H9 (cell line): ENCODE data around the gene SWT1. TPM values are rescaled to one million over a fixed set of nuclear protein-coding genes. Genes with fewer than 3 reads are reported as not detected.

Experiments
- DNase-seq: peaks from one replicate; pipeline ENCODE4 v3.0.0-alpha.2; 2017
- H2AFZ ChIP-seq: one replicate; pipeline ENCODE4 v1.6.1; 2013; ENCODE audit warnings: mild to moderate bottlenecking, low read length, control low read depth, moderate library complexity
- H2AK5ac ChIP-seq: 2 replicates; pipeline ENCODE4 v1.6.1; 2013; ENCODE audit warnings: low read length, control low read depth, mixed read lengths; ENCODE audit not compliant: insufficient read length
- H2BK120ac ChIP-seq: one replicate; pipeline ENCODE4 v1.6.1; 2013; ENCODE audit warnings: low read depth, mild to moderate bottlenecking, low read length, control low read depth, inconsistent platforms; ENCODE audit not compliant: poor library complexity, severe bottlenecking
- H2BK12ac ChIP-seq: 2 replicates; pipeline ENCODE4 v1.6.1; 2013; ENCODE audit warnings: low read length, control low read depth, mixed read lengths, low read depth; ENCODE audit not compliant: insufficient read length
- H2BK15ac ChIP-seq: 2 replicates; pipeline ENCODE4 v1.6.1; 2013; ENCODE audit warnings: low read depth, low read length, control low read depth
- H2BK20ac ChIP-seq: one replicate; pipeline ENCODE4 v1.6.1; 2013; ENCODE audit warnings: low read depth, mild to moderate bottlenecking, low read length, control low read depth, inconsistent platforms; ENCODE audit not compliant: poor library complexity, severe bottlenecking
- H2BK5ac ChIP-seq: 2 replicates; pipeline ENCODE4 v1.6.1; 2013; ENCODE audit warnings: low read length, control low read depth, mixed read lengths; ENCODE audit not compliant: insufficient read length
- H3K14ac ChIP-seq: 2 replicates; pipeline ENCODE4 v1.6.1; 2013; ENCODE audit warnings: low read length, control low read depth; ENCODE audit not compliant: insufficient read depth
- H3K18ac ChIP-seq: 2 replicates; pipeline ENCODE4 v1.6.1; 2013; ENCODE audit warnings: low read depth, mild to moderate bottlenecking, mixed read lengths, low read length, control low read depth; ENCODE audit not compliant: insufficient read length
- H3K23ac ChIP-seq: 2 replicates; pipeline ENCODE4 v1.6.1; 2013; ENCODE audit warnings: low read length, control low read depth, mixed read lengths, low read depth; ENCODE audit not compliant: insufficient read length
- H3K23me2 ChIP-seq: 2 replicates; pipeline ENCODE4 v1.6.1; 2013; ENCODE audit warnings: low read depth, mild to moderate bottlenecking, mixed read lengths, low read length, control low read depth; ENCODE audit not compliant: insufficient read length, poor library complexity, severe bottlenecking
- H3K27ac ChIP-seq: 2 replicates; pipeline ENCODE4 v1.5.1; 2013; ENCODE audit warnings: low read length, control low read depth, mixed read lengths, low read depth; ENCODE audit not compliant: insufficient read length
- H3K27me3 ChIP-seq: 2 replicates; pipeline ENCODE4 v1.6.1; 2013; ENCODE audit warnings: low read length, control low read depth, inconsistent platforms; ENCODE audit not compliant: insufficient read depth
- H3K4ac ChIP-seq: 2 replicates; pipeline ENCODE4 v1.6.1; 2013; ENCODE audit warnings: low read depth, mild to moderate bottlenecking, control low read depth, inconsistent platforms, low read length, moderate library complexity
- H3K4me1 ChIP-seq: 2 replicates; pipeline ENCODE4 v1.6.1; 2013; ENCODE audit warnings: low read length, control low read depth, inconsistent platforms; ENCODE audit not compliant: insufficient read depth
- H3K4me2 ChIP-seq: 2 replicates; pipeline ENCODE4 v1.6.1; 2013; ENCODE audit warnings: low read length, control low read depth, mixed read lengths; ENCODE audit not compliant: insufficient read length, insufficient read depth
- H3K56ac ChIP-seq: 2 replicates; pipeline ENCODE4 v1.6.1; 2013; ENCODE audit warnings: low read depth, mild to moderate bottlenecking, mixed read lengths, low read length, control low read depth; ENCODE audit not compliant: insufficient read length
- H3K79me1 ChIP-seq: 2 replicates; pipeline ENCODE4 v1.6.1; 2013; ENCODE audit warnings: low read depth, mild to moderate bottlenecking, moderate library complexity, low read length, control low read depth, inconsistent platforms; ENCODE audit not compliant: insufficient read depth, poor library complexity, severe bottlenecking
- H3K79me2 ChIP-seq: 2 replicates; pipeline ENCODE4 v1.6.1; 2013; ENCODE audit warnings: low read length, control low read depth, inconsistent platforms; ENCODE audit not compliant: insufficient read depth
- H3K9ac ChIP-seq: 2 replicates; pipeline ENCODE4 v1.6.1; 2013; ENCODE audit warnings: low read length, control low read depth, mixed read lengths; ENCODE audit not compliant: insufficient read length; ENCODE audit errors: extremely low read depth
- H3K9me3 ChIP-seq: one replicate; pipeline ENCODE4 v1.6.1; 2013; ENCODE audit warnings: low read depth, low read length, inconsistent platforms; ENCODE audit not compliant: control insufficient read depth
- H3T11ph ChIP-seq: one replicate; pipeline ENCODE4 v1.6.1; 2013; ENCODE audit warnings: mild to moderate bottlenecking, low read length, control low read depth, inconsistent platforms
- H4K20me1 ChIP-seq: one replicate; pipeline ENCODE4 v1.6.1; 2013; ENCODE audit not compliant: control insufficient read depth, insufficient read length, insufficient read depth
- H4K5ac ChIP-seq: 2 replicates; pipeline ENCODE4 v1.6.1; 2013; ENCODE audit warnings: low read depth, mild to moderate bottlenecking, mixed read lengths, low read length, control low read depth; ENCODE audit not compliant: insufficient read length
- H4K8ac ChIP-seq: replicated peaks from 2 replicates; pipeline ENCODE4 v1.6.1; 2013; ENCODE audit warnings: low read length, control low read depth, mixed read lengths, low read depth; ENCODE audit not compliant: insufficient read length
- H4K91ac ChIP-seq: 2 replicates; pipeline ENCODE4 v1.6.1; 2013; ENCODE audit warnings: low read depth, mild to moderate bottlenecking, moderate library complexity, mixed read lengths, low read length, control low read depth; ENCODE audit not compliant: insufficient read length
- H3K27ac Mint-ChIP-seq, 3 experiments: 2 replicates in 2 of 3; 3 replicates in 1 of 3; pipeline ENCODE4 v1.8.0; 2020 to 2021; ENCODE audit warnings: mixed read lengths in 3 of 3, mild to moderate bottlenecking in 1 of 3, moderate library complexity in 1 of 3
- H3K27me3 Mint-ChIP-seq: 2 replicates; pipeline ENCODE4 v1.8.0; 2021; ENCODE audit warnings: low read depth, mild to moderate bottlenecking, moderate library complexity, mixed read lengths
- H3K36me3 Mint-ChIP-seq, 3 experiments: 2 replicates in 2 of 3; 3 replicates in 1 of 3; pipeline ENCODE4 v1.8.0; 2020 to 2021; ENCODE audit warnings: low read depth in 3 of 3, mixed read lengths in 3 of 3; ENCODE audit not compliant: insufficient read depth in 1 of 3
- H3K4me1 Mint-ChIP-seq, 2 experiments: 2 replicates each; pipeline ENCODE4 v1.8.0; 2020; ENCODE audit warnings: mixed read lengths in 2 of 2
- H3K4me3 Mint-ChIP-seq, 2 experiments: 2 replicates in 1 of 2; 3 replicates in 1 of 2; pipeline ENCODE4 v1.8.0; 2020 to 2021; ENCODE audit warnings: mild to moderate bottlenecking in 2 of 2, mixed read lengths in 2 of 2, moderate library complexity in 1 of 2
- H3K9me3 Mint-ChIP-seq, 2 experiments: 2 replicates in 1 of 2; 3 replicates in 1 of 2; pipeline ENCODE4 v1.8.0; 2020; ENCODE audit warnings: mild to moderate bottlenecking in 2 of 2, mixed read lengths in 2 of 2, moderate library complexity in 1 of 2
- CTCF ChIP-seq: fragments of 200-600 bp; sonication (generic); conservative IDR thresholded peaks from 3 replicates; pipeline ENCODE4 v1.8.0; 2021; ENCODE audit warnings: antibody characterized with exemption, mild to moderate bottlenecking
- WGBS: extraction: QIAGEN DNeasy Blood & Tissue Kit; methylation state at CpG from one replicate; pipeline ENCODE4 v1.1.7; 2013; ENCODE audit warnings: missing lambda C conversion rate, low lambda C conversion rate, mixed read lengths; ENCODE audit not compliant: insufficient read length; ENCODE audit errors: extremely low coverage; 5-methylcytosine and 5-hydroxymethylcytosine counted together
- total RNA-seq: library from RNA; stranded (reverse); gene quantifications from 2 replicates; pipeline ENCODE4 v1.2.1, GENCODE V29; 2021

SWT1 gene
- total RNA-seq, 1 experiment from 2014 or later: 5.2 TPM

DNA sequence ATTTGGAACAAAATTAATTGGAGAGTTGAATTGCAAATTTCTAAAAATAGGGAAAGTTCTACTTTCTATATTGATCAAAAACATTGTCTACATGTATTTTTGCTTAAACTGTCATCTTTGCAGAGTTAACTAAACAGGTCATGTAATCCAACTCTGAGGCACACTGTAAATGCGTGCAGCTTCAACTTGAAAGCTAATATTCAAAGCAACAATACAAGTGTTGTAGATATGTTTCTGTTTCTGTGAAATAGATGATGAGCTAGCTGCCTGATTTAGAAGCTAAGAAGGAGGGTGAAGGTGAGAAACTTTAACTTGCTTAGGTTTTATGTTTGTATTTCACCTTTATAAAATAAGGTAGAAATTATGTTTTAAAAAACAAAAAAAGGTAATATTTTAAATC is 82.9 kb downstream of the SWT1 start:
- Mint-ChIP-seq H3K27ac (no peak overlapping the region), H3K27me3 (no peaks in the 10 kb centered on the region), H3K4me3 (no peak overlapping the region), H3K36me3 (peaks cover 0 to 7% (median 1%) of the 10 kb centered on the region in 3 experiments; a peak in 2 of 7 replicates), H3K9me3 (peaks cover 1 to 7% of the 10 kb centered on the region in 2 experiments; a peak in 2 of 5 replicates), H3K4me1 (no peaks in the 10 kb centered on the region)
- H3K23ac ChIP-seq: no peak overlapping the region
- DNase-seq: no peak
- no peak overlapping the region for H2AK5ac ChIP-seq
- no peak overlapping the region for H2BK15ac ChIP-seq
- H4K8ac ChIP-seq: no peak overlapping the region
- H3K27ac ChIP-seq: no peak overlapping the region
- no peaks in the 10 kb centered on the region for H3K79me1 ChIP-seq
- H2BK20ac ChIP-seq: no peak overlapping the region
- H3K18ac ChIP-seq: no peak overlapping the region
- H3K4me2 ChIP-seq: no peak overlapping the region
- no peak overlapping the region for H3K14ac ChIP-seq
- H3K23me2 ChIP-seq: no peaks in the 10 kb centered on the region
- H3K56ac ChIP-seq: no peak overlapping the region
- no peaks in the 10 kb centered on the region for H3K27me3 ChIP-seq
- no peak overlapping the region for H3T11ph ChIP-seq
- H4K91ac ChIP-seq: no peak overlapping the region
- no CpG with 5 or more reads among the region's 1 CpG for WGBS
- no peak overlapping the region for H3K9ac ChIP-seq
- H2BK5ac ChIP-seq: no peak overlapping the region
- H4K20me1 ChIP-seq: no peaks in the 10 kb centered on the region
- no peak overlapping the region for H3K4ac ChIP-seq
- H3K79me2 ChIP-seq: no peaks in the 10 kb centered on the region
- no peak overlapping the region for H4K5ac ChIP-seq
- no peak overlapping the region for H2BK120ac ChIP-seq
- no peak for TF ChIP-seq CTCF
- no peak overlapping the region for H2BK12ac ChIP-seq
- no peaks in the 10 kb centered on the region for H3K4me1 ChIP-seq
- no peak overlapping the region for H2AFZ ChIP-seq
- H3K9me3 ChIP-seq: no peaks in the 10 kb centered on the region
